H9 (cell line): ENCODE measurements around the gene VRK3. TPM values are rescaled to one million over a fixed set of nuclear protein-coding genes. Genes with fewer than 3 reads are reported as not detected.

Experiments
- DNase-seq: peaks from one replicate; pipeline ENCODE4 v3.0.0-alpha.2; 2017
- H2AFZ ChIP-seq: one replicate; pipeline ENCODE4 v1.6.1; 2013; ENCODE audit warnings: mild to moderate bottlenecking, low read length, control low read depth, moderate library complexity
- H2AK5ac ChIP-seq: 2 replicates; pipeline ENCODE4 v1.6.1; 2013; ENCODE audit warnings: low read length, control low read depth, mixed read lengths; ENCODE audit not compliant: insufficient read length
- H2BK120ac ChIP-seq: one replicate; pipeline ENCODE4 v1.6.1; 2013; ENCODE audit warnings: low read depth, mild to moderate bottlenecking, low read length, control low read depth, inconsistent platforms; ENCODE audit not compliant: poor library complexity, severe bottlenecking
- H2BK12ac ChIP-seq: 2 replicates; pipeline ENCODE4 v1.6.1; 2013; ENCODE audit warnings: low read length, control low read depth, mixed read lengths, low read depth; ENCODE audit not compliant: insufficient read length
- H2BK15ac ChIP-seq: 2 replicates; pipeline ENCODE4 v1.6.1; 2013; ENCODE audit warnings: low read depth, low read length, control low read depth
- H2BK20ac ChIP-seq: one replicate; pipeline ENCODE4 v1.6.1; 2013; ENCODE audit warnings: low read depth, mild to moderate bottlenecking, low read length, control low read depth, inconsistent platforms; ENCODE audit not compliant: poor library complexity, severe bottlenecking
- H2BK5ac ChIP-seq: 2 replicates; pipeline ENCODE4 v1.6.1; 2013; ENCODE audit warnings: low read length, control low read depth, mixed read lengths; ENCODE audit not compliant: insufficient read length
- H3K14ac ChIP-seq: 2 replicates; pipeline ENCODE4 v1.6.1; 2013; ENCODE audit warnings: low read length, control low read depth; ENCODE audit not compliant: insufficient read depth
- H3K18ac ChIP-seq: 2 replicates; pipeline ENCODE4 v1.6.1; 2013; ENCODE audit warnings: low read depth, mild to moderate bottlenecking, mixed read lengths, low read length, control low read depth; ENCODE audit not compliant: insufficient read length
- H3K23ac ChIP-seq: 2 replicates; pipeline ENCODE4 v1.6.1; 2013; ENCODE audit warnings: low read length, control low read depth, mixed read lengths, low read depth; ENCODE audit not compliant: insufficient read length
- H3K23me2 ChIP-seq: 2 replicates; pipeline ENCODE4 v1.6.1; 2013; ENCODE audit warnings: low read depth, mild to moderate bottlenecking, mixed read lengths, low read length, control low read depth; ENCODE audit not compliant: insufficient read length, poor library complexity, severe bottlenecking
- H3K27ac ChIP-seq: 2 replicates; pipeline ENCODE4 v1.5.1; 2013; ENCODE audit warnings: low read length, control low read depth, mixed read lengths, low read depth; ENCODE audit not compliant: insufficient read length
- H3K27me3 ChIP-seq: 2 replicates; pipeline ENCODE4 v1.6.1; 2013; ENCODE audit warnings: low read length, control low read depth, inconsistent platforms; ENCODE audit not compliant: insufficient read depth
- H3K4ac ChIP-seq: 2 replicates; pipeline ENCODE4 v1.6.1; 2013; ENCODE audit warnings: low read depth, mild to moderate bottlenecking, control low read depth, inconsistent platforms, low read length, moderate library complexity
- H3K4me1 ChIP-seq: 2 replicates; pipeline ENCODE4 v1.6.1; 2013; ENCODE audit warnings: low read length, control low read depth, inconsistent platforms; ENCODE audit not compliant: insufficient read depth
- H3K4me2 ChIP-seq: 2 replicates; pipeline ENCODE4 v1.6.1; 2013; ENCODE audit warnings: low read length, control low read depth, mixed read lengths; ENCODE audit not compliant: insufficient read length, insufficient read depth
- H3K56ac ChIP-seq: 2 replicates; pipeline ENCODE4 v1.6.1; 2013; ENCODE audit warnings: low read depth, mild to moderate bottlenecking, mixed read lengths, low read length, control low read depth; ENCODE audit not compliant: insufficient read length
- H3K79me1 ChIP-seq: 2 replicates; pipeline ENCODE4 v1.6.1; 2013; ENCODE audit warnings: low read depth, mild to moderate bottlenecking, moderate library complexity, low read length, control low read depth, inconsistent platforms; ENCODE audit not compliant: insufficient read depth, poor library complexity, severe bottlenecking
- H3K79me2 ChIP-seq: 2 replicates; pipeline ENCODE4 v1.6.1; 2013; ENCODE audit warnings: low read length, control low read depth, inconsistent platforms; ENCODE audit not compliant: insufficient read depth
- H3K9ac ChIP-seq: 2 replicates; pipeline ENCODE4 v1.6.1; 2013; ENCODE audit warnings: low read length, control low read depth, mixed read lengths; ENCODE audit not compliant: insufficient read length; ENCODE audit errors: extremely low read depth
- H3K9me3 ChIP-seq: one replicate; pipeline ENCODE4 v1.6.1; 2013; ENCODE audit warnings: low read depth, low read length, inconsistent platforms; ENCODE audit not compliant: control insufficient read depth
- H3T11ph ChIP-seq: one replicate; pipeline ENCODE4 v1.6.1; 2013; ENCODE audit warnings: mild to moderate bottlenecking, low read length, control low read depth, inconsistent platforms
- H4K20me1 ChIP-seq: one replicate; pipeline ENCODE4 v1.6.1; 2013; ENCODE audit not compliant: control insufficient read depth, insufficient read length, insufficient read depth
- H4K5ac ChIP-seq: 2 replicates; pipeline ENCODE4 v1.6.1; 2013; ENCODE audit warnings: low read depth, mild to moderate bottlenecking, mixed read lengths, low read length, control low read depth; ENCODE audit not compliant: insufficient read length
- H4K8ac ChIP-seq: replicated peaks from 2 replicates; pipeline ENCODE4 v1.6.1; 2013; ENCODE audit warnings: low read length, control low read depth, mixed read lengths, low read depth; ENCODE audit not compliant: insufficient read length
- H4K91ac ChIP-seq: 2 replicates; pipeline ENCODE4 v1.6.1; 2013; ENCODE audit warnings: low read depth, mild to moderate bottlenecking, moderate library complexity, mixed read lengths, low read length, control low read depth; ENCODE audit not compliant: insufficient read length
- H3K27ac Mint-ChIP-seq, 3 experiments: 2 replicates in 2 of 3; 3 replicates in 1 of 3; pipeline ENCODE4 v1.8.0; 2020 to 2021; ENCODE audit warnings: mixed read lengths in 3 of 3, mild to moderate bottlenecking in 1 of 3, moderate library complexity in 1 of 3
- H3K27me3 Mint-ChIP-seq: 2 replicates; pipeline ENCODE4 v1.8.0; 2021; ENCODE audit warnings: low read depth, mild to moderate bottlenecking, moderate library complexity, mixed read lengths
- H3K36me3 Mint-ChIP-seq, 3 experiments: 2 replicates in 2 of 3; 3 replicates in 1 of 3; pipeline ENCODE4 v1.8.0; 2020 to 2021; ENCODE audit warnings: low read depth in 3 of 3, mixed read lengths in 3 of 3; ENCODE audit not compliant: insufficient read depth in 1 of 3
- H3K4me1 Mint-ChIP-seq, 2 experiments: 2 replicates each; pipeline ENCODE4 v1.8.0; 2020; ENCODE audit warnings: mixed read lengths in 2 of 2
- H3K4me3 Mint-ChIP-seq, 2 experiments: 2 replicates in 1 of 2; 3 replicates in 1 of 2; pipeline ENCODE4 v1.8.0; 2020 to 2021; ENCODE audit warnings: mild to moderate bottlenecking in 2 of 2, mixed read lengths in 2 of 2, moderate library complexity in 1 of 2
- H3K9me3 Mint-ChIP-seq, 2 experiments: 2 replicates in 1 of 2; 3 replicates in 1 of 2; pipeline ENCODE4 v1.8.0; 2020; ENCODE audit warnings: mild to moderate bottlenecking in 2 of 2, mixed read lengths in 2 of 2, moderate library complexity in 1 of 2
- CTCF ChIP-seq: fragments of 200-600 bp; sonication (generic); conservative IDR thresholded peaks from 3 replicates; pipeline ENCODE4 v1.8.0; 2021; ENCODE audit warnings: antibody characterized with exemption, mild to moderate bottlenecking
- WGBS: extraction: QIAGEN DNeasy Blood & Tissue Kit; methylation state at CpG from one replicate; pipeline ENCODE4 v1.1.7; 2013; ENCODE audit warnings: missing lambda C conversion rate, low lambda C conversion rate, mixed read lengths; ENCODE audit not compliant: insufficient read length; ENCODE audit errors: extremely low coverage; 5-methylcytosine and 5-hydroxymethylcytosine counted together
- total RNA-seq: library from RNA; stranded (reverse); gene quantifications from 2 replicates; pipeline ENCODE4 v1.2.1, GENCODE V29; 2021

The VRK3 gene
- total RNA-seq, 1 experiment from 2014 or later: 33.5 TPM

- no peak overlapping the region for H4K8ac ChIP-seq
- WGBS: no CpG with 5 or more reads among the region's 3 CpGs
- H3K23me2 ChIP-seq: no peaks in the 10 kb centered on the region
- H2BK20ac ChIP-seq: no peak overlapping the region
- H2BK15ac ChIP-seq: no peak overlapping the region
- DNase-seq: no peak
- no peaks in the 10 kb centered on the region for H3K4me1 Mint-ChIP-seq
- no peak overlapping the region for H4K91ac ChIP-seq
- no peaks in the 10 kb centered on the region for H3K79me2 ChIP-seq
- no peaks in the 10 kb centered on the region for H3K27me3 ChIP-seq
- H3K27me3 Mint-ChIP-seq: no peaks in the 10 kb centered on the region
- H3K56ac ChIP-seq: no peak overlapping the region
- H3K4me1 ChIP-seq: no peaks in the 10 kb centered on the region
- no peak overlapping the region for H2BK120ac ChIP-seq
- H3K4ac ChIP-seq: no peak overlapping the region
- no peak for TF ChIP-seq CTCF
- no peak overlapping the region for H4K5ac ChIP-seq
- H2AFZ ChIP-seq: no peak overlapping the region
- H3K27ac ChIP-seq: no peak overlapping the region
- H3T11ph ChIP-seq: no peak overlapping the region
- H2AK5ac ChIP-seq: no peak overlapping the region
- peaks cover 79 to 89% (median 82%) of the 10 kb centered on the region in 3 experiments for H3K36me3 Mint-ChIP-seq
- H3K4me2 ChIP-seq: no peak overlapping the region
- H3K18ac ChIP-seq: no peak overlapping the region
- H3K79me1 ChIP-seq: peaks cover 3% of the 10 kb centered on the region
- no peaks in the 10 kb centered on the region for H4K20me1 ChIP-seq
- H3K14ac ChIP-seq: no peak overlapping the region
- no peak overlapping the region for H3K9ac ChIP-seq
- peaks cover 1% of the 10 kb centered on the region for H3K9me3 ChIP-seq
- no peak overlapping the region for H2BK12ac ChIP-seq
- no peak overlapping the region; a peak in 1 of 7 replicates for H3K27ac Mint-ChIP-seq
- peaks cover 6 to 10% of the 10 kb centered on the region in 2 experiments; a peak in 4 of 5 replicates for H3K9me3 Mint-ChIP-seq
- H3K4me3 Mint-ChIP-seq: no peak overlapping the region
- no peak overlapping the region for H2BK5ac ChIP-seq
- no peak overlapping the region for H3K23ac ChIP-seq
Measured at GRCh38 chr19:50036908-50037307, 11.7 kb upstream of the VRK3 start.
